NCI-H2196 (cell line): Measurements from ENCODE around the gene ZNF8.
"Not testable (repeated sequence)": the region's sequence is repeated elsewhere in the genome, so short reads cannot be mapped to it uniquely, and the experiment has no call there.

ENCODE experiments used
- DNase-seq: peaks from one replicate; lab custom pipeline; 2025; ENCODE audit not compliant: unreplicated experiment; lab: John Stamatoyannopoulos, UW

Gene ZNF8

DNA sequence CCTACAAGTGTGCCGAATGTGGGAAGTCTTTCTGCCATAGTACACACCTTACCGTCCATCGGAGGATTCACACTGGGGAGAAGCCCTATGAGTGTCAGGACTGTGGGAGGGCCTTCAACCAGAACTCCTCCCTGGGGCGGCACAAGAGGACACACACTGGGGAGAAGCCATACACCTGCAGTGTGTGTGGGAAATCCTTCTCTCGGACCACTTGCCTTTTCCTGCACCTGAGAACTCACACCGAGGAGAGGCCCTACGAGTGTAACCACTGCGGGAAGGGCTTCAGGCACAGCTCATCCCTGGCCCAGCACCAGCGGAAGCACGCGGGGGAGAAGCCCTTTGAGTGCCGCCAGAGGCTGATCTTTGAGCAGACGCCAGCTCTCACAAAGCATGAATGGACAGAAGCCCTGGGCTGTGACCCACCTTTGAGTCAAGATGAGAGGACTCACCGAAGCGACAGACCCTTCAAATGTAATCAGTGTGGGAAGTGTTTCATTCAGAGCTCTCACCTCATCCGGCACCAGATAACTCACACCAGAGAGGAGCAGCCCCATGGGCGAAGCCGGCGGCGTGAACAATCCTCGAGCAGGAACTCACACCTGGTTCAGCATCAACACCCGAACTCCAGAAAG is 16.1 kb downstream of the ZNF8 start:
- no peak for DNase-seq

DNA sequence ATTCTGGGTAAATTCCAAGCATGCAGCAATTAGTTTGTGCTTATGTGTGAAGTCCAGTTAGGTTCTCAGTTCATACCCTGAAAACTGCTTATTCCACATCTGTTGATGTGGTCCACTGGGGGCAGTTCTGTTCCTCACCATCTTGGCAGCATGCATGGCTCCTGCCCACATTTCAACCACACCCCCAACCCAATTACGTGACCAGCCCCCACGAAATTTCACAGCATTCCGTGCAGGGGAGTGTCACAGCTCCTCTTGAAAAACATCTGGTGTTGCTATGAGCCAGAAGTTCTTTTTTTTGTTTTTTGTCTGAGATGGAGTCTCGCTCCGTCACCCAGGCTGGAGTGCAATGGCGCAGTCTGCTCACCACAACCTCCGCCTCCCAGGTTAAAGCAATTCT is 17.3 kb downstream of the ZNF8 start:
- DNase-seq, result no peak

DNA sequence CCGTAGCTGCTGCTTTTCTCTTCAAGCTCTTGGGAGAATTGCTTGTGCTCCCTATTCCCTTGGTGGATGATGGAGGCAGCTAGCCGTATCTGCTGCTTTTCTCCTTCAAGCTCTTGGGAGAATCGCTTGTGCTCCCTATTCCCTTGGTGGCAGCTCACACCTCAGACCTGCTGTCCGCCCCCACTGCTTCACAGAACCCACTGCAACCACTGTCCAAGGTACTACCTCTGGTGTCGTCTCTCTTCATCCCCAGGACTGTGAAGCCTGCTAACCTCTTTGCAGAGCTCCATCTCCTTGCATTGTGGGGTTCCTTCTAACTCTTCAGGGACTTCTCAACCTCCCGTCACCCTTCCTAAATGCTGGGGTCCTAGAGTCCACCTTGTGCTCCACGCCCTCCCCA is 21.9 kb downstream of the ZNF8 start:
- no peak for DNase-seq

DNA sequence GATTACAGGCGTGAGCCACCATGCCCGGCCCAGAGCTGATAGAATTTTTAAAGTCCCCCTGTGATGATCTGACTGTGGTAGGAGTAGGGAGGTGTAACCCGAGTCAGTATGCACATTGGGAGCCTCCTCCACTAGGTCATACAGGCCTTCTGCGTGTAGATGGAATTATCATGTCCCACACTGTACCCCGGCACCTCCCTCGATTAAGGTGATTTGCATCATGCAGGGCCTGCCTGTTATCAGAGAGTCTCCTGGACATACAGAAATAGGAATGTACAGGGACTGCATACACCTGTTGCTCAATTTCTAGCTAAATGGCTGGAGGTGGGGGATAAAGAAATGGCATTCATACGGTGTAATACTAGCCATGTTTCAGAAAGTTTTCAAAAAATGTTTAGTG is 25.5 kb downstream of the ZNF8 start:
- DNase-seq, result no peak

DNA sequence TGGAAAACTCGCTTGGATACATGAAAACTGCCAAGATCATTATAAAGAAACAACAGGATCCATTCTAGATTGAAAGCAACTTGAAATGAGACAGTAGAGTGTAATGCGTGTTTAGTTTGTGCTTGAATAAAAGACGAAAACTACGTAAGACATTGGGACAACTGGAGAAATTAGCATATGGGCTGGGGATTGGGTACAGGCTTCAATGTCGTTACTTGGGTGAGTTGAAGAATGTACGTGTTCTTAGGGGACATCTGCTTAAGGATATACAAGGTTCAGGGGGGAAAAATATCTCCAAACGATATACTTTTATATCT is 26.0 kb downstream of the ZNF8 start:
- no peak for DNase-seq

DNA sequence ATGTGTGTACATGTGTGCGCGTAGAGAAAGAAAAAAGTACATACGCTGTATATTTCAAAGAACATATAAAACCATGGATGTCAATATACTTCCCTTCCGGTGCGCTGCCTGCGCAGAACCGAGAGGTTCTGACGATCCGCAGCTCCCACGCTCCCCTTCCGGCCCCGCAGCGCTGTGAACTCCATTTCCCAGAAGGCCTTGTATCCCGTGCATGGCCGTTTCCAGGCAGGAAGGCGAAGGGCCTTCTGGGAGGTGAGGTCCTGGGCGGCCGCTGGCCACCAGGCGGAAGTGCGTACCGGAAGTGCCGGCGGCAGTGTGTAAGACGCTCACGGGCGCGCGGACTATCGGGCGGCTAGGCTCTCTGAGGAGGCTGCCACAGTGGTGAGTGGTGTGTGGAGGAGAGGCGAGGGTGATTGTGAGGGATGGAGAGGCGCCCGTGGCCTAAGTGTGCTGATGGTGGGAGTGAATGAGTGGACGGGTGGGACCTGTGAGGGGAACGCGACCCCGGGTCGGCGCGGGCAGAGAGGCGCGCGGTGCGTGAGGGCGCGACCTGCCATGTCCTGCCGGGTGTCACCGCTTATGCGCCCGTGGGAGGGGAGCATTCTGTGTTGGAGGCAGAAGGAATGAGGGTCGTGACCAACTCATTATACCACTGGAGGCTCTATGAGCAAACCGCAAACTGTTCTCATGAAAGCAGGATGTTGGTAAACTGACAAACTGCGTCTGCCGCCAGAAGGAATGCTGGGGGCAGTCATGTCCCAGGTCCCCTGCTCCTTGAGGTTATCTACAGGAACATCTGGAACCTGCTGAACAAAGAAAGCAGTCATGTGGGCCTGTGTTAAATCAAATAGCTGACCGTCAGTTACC is 26.5 kb downstream of the ZNF8 start, which contains the start of gene ERVK3-1:
TSS of gene ERVK3-1 (plus strand) at position 313 of the 867 bp plus-strand sequence. CDS start 6,792 bp downstream, outside the sequence.
- DNase-seq, result peak; percentile 97

DNA sequence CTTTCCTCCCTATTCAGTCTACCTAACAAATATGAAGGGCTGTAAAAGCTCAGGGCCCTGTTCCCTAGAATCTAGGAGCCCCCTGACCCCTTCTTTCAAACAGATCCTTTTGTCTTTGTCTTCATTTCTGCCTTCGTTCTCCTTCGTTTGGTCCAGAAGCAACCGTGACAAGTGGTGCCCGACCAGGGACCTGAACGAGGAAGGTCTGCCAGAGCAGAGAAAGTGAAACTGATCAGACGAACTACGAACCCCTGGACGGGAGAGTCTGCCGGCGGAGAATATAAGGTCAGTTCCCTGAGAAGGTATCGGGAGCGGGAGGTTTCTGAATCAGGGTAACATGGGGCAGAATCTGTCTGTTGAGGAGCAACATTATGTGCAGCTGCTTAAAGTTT is 27.2 kb downstream of the ZNF8 start:
- no peak for DNase-seq

DNA sequence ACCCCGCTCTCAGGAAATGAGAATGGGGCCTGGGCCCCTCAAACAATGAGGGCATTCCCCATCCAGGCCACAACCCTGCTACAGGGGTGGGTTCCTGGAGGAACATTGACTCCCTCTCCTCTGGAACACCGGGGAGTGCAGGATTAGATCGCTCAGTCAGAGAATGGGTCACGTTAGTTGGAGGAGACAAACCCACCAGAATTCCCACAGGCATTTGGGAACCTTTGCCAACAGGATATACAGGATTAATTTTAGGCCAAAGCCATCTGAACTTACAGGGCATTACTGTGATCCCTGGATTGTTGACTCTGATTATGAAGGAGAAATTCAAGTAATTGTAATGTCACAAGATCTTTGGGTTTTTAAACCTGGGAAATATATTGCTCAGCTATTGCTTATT is 29.0 kb downstream of the ZNF8 start:
- no peak for DNase-seq

DNA sequence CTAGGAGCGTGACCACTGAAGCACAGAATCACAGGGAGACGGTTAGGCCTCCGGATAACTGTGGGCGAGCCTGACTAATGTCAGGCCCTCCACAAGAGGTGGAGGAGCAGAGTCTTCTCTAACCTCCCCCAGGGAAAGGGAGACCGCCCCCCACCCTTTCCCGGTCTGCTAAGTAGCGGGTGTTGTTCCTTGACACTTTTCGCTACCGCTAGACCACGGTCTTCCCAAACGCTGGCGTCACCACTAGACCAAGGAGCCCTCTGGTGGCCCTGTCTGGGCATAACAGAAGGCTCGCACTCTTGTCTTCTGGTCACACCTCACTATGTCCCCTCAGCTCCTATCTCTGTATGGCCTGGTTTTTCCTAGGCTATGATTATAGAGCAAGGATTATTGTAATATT is 31.9 kb downstream of the ZNF8 start:
- DNase-seq, result not testable (repeated sequence)

DNA sequence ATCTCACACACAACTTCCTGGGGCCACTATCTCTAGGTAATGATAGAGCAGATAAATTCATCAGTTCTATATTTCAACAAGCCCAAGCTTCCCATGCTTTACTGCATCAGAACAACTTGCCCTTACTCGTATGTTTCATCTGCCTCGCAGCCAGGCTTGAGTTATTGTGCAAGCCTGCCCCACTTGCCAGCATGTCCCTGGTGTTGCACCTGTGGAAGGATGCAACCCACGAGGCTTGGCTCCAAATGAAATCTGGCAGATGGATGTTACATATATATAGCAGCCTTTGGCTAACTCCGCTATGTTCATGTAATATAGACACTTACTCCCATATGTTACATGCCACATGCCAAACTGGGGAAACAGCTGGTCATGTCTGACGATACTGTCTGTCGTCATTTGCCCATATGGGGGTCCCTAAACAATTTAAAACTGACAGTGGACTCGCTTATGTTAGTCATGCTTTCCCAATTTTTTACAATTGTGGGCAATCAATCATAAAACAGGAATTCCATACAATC is 32.6 kb downstream of the ZNF8 start:
- DNase-seq, result no peak

DNA sequence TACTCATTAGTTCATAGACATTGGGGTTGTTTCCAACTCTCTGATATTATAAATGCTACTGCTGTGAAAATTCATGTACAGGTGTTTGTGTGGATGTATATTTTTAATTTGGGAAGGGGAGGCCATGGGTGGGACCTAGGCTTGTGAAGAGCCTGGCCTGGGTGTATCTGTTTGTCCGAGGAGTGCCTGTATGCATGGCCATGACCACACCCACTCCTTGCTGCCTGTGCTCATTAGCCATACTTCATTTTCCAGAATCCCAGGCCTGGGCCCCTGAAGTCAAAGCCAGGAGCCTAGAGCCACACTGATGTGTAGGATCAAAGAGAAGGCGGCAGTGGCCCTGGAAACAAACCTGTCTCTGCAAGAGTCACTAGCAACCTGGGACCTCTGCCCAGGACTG is 36.8 kb downstream of the ZNF8 start:
- no peak for DNase-seq

DNA sequence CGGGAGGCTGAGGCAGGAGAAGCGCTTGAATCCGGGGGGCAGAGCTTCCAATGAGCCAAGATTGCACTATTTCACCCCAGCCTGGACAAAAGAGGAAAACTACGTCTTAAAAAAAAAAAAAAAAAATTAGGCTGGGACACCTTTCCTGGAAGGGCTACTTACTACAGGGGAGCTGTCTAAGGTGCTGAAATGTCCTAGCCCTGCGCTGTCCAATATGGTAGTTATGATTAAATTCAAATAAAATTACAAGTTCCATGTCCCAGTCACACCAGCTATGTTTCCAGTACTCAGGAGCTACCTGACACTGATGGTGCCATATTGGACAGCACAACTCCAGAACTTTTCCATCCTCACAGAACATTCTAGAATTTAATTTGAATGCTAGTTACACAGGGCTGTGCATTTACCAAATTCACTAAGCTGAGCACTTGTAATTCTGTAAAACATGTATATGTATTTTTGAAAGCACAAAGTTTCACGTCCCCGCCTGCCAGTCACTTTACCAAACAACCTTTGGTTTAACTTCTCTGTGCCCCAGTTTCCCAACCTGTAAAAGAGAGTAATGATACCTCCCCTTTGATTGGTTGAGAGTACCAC is 38.8 kb downstream of the ZNF8 start:
- DNase-seq, result no peak

DNA sequence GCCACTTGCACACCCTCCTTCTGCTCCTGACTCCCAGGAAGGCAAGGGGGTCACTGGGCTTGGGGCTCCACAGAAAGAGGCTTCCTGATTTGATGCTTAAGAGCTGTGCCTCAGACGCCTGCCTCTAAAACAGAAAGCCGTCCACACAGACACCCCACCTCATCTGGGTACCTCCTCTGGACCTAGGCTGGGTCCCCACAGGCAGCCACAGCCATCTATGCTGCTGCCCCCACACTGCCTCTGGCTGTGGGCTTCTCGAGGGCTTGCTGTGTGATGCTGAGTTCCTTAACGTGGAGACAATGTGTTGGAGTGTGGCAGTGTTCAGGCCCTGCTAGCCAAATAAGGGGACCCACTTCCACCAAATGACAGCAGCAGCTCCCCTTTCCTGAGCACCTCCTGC is 39.5 kb downstream of the ZNF8 start:
- DNase-seq, result no peak

DNA sequence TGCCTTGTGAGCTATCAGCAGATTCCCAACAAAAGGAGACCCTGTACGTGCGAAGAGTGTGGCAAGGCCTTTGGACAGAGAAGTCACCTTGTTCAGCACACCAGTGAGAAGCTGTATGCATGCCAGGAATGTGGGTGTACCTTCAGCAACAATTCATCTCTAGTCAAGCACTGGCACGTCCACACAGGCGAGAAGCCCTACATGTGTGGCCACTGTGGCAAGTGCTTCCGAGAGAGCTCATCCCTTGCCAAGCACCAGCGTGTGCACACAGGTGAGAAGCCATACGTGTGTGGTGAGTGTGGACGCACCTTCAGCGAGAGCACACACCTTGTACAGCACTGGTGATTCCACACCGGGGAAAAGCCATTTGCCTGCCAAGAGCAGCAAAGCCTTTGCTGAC is 40.5 kb downstream of the ZNF8 start:
- DNase-seq, result no peak

DNA sequence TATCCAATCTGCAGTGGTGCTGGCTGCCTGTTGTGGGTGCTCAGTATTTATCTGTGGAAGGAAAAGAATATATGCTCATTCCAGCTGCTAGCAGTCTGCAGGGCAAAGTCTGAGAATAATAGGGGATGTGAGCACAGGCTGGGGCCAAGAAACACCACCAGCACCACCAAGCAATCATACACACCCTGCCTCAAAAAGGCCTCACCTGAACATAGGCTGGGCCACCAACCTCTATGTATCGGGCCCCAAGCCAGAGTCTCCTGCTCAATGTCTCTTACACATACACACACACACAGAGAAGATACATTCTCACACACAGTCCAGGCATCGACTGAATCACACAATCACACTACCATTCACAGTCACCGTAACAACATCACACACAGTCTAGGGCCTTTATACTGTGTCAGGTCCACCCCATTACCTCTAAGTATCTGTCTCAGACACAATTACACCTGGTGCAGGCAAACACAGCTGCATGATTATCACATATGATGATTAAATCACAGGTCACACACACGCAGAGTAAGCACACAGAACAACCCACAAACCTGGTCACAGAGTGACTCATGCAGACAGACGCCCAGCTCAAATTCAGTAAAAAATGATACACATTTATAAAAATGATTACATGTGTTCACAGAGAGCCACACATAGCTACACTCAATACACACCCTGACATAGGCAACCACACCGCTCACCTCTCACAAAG is 46.7 kb downstream of the ZNF8 start:
- no peak for DNase-seq

DNA sequence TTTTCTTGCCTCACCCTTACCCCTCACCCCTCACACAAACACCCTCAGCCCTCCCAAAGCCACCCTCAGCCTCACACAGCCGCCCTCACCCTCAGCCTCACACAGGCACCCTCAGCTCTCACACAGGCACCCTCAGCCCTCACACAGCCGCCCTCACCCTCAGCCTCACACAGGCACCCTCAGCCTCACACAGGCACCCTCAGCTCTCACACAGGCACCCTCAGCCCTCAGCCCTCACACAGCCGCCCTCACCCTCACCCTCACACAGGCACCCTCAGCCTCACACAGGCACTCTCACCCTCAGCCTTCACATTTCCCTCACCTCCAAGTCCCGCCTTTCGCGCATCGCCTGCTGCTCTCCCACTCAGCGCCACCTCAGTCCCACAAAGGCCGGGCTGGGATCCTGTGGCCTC is 47.8 kb downstream of the ZNF8 start:
- DNase-seq, result no peak

DNA sequence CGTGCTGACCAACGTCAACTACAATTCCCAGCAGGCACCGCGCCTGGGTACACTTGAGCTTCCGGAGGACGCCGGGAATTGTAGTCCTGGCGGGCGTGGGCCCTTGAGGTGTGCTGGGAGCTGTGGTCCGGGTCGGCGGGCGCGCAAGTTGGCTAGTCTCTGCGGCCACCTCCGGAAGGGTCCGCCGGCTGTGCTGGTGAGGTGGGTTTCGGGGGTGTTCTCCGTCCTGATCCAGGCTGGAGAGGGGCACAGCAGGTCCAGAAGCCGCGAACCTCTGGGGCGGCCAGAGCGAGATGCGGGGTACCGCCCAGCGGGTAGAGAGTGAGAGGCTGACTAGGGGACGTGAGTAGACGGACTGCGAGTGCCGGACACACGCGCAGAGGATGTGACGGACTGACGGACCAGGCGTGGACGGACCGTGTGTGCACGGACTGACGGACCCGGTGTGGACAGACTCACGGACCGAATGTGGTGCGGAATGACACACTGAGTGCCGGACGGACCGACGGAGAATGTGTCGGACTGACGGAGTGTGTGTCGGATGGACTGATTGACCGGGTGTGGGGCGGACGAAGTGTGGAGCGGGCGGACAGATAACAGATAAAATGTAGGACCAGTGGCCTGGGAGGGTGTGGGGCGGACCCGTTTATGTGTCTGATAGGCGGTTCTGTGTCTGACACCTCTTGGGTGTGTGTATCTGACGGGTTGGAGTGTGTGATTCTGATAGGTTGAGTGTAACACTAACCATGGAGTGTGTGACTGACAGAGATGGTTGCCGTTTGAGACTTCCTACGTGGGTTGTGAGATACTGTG is 48.4 kb downstream of the ZNF8 start, which contains the start of gene ZSCAN22:
TSS of gene ZSCAN22 (plus strand) at position 81 of the 813 bp plus-strand sequence. CDS start 7,809 bp downstream, outside the sequence.
- peak; percentile 93 for DNase-seq

DNA sequence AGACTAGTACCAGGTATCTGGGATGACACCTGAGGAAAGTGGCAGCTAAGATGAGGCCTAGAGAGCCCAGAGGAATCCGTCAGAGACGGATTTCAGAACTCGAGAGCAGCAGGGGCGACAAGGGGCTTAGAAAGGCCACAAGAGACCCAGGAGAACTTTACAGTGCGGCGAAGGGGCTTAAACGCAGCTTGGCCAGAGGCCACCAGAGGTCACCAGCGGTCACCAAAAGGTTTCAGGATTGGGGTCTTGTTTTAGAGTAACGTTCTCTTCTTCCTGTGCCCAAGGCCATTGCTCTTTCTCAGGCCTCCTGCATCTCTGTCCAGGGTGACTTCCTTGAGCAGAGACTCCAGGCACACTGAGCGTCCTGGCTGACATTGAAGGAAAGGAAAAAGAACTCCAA is 50.2 kb downstream of the ZNF8 start:
- DNase-seq, result no peak

DNA sequence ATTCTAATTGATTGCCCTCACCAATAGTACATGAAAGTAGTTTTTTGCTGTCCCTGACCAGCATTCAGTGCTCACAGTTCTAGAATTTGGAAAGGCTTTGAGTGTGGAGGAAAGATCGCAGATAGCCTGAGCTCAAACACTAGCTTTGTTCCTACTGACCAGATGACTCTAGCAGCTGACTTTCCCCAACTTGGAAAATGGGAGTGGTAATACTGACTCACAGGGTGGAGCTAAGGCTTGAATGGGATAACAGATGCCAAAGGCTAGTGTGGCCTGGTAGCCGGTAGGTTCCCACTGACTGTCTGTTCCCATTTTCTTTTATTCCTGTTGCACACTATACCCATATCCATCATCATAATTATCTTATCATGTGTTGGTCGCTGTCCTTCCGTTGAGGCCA is 51.7 kb downstream of the ZNF8 start:
- no peak for DNase-seq

DNA sequence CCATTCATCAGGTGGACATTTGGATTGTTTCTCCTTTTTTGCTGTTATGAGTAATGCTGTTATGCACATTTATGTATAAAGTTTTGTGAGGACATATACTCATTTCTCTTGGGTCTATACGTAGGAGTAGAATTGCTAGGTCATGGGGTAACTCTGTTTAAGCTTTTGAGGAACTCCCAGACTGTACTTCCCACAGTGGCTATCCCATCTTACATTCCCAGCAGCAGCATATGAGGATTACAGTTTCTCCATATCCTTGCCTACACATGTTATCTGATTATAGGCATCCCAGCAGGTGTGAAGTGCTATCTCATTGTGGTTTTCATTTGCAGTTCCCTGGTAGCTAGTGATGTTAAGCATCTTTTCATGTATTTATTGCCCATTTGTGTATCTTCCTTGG is 53.9 kb downstream of the ZNF8 start:
- DNase-seq, result no peak
